H1 (cell line): ENCODE measurements around the gene BRPF3. TPM values are rescaled to one million over a fixed set of nuclear protein-coding genes. Genes with fewer than 3 reads are reported as not detected.

Experiments used
- CTCF ChIA-PET: fragments of 300-600 bp; sonication (Branson Sonifier 250); formaldehyde crosslinking; loops from one replicate; lab custom pipeline; 2021; ENCODE audit not compliant: partially characterized antibody; lab: Charles Lee
- POLR2A ChIA-PET: fragments of 300-600 bp; sonication (Branson Sonifier 250); formaldehyde crosslinking; loops from one replicate; lab custom pipeline; 2021; ENCODE audit warnings: inconsistent platforms; ENCODE audit not compliant: partially characterized antibody; lab: Charles Lee
- DNase-seq, 2 experiments: peaks; one replicate each; pipeline versions ENCODE4 v3.0.0 to v3.0.0-alpha.2; 2010 to 2022; ENCODE audit warnings: low spot score in 2 of 2, low read depth in 1 of 2, mixed read lengths in 1 of 2
- FAIRE-seq: peaks from 2 replicates; lab custom pipeline; 2011; peaks lifted over from hg19 to GRCh38; lab: Jason Lieb, UNC
- H2AFZ ChIP-seq: 2 replicates; pipeline ENCODE4 v1.8.1; 2012; ENCODE audit warnings: low read length, inconsistent platforms
- H2AK5ac ChIP-seq: 2 replicates; pipeline ENCODE4 v1.6.1; 2013; ENCODE audit warnings: low read depth, low read length
- H2BK120ac ChIP-seq: replicated peaks from 2 replicates; pipeline ENCODE3; 2013; ENCODE audit warnings: low read depth, low read length, inconsistent platforms
- H2BK12ac ChIP-seq: 2 replicates; pipeline ENCODE4 v1.6.1; 2013; ENCODE audit warnings: low read depth, low read length
- H2BK15ac ChIP-seq: 2 replicates; pipeline ENCODE4 v1.6.1; 2013; ENCODE audit warnings: low read length
- H2BK20ac ChIP-seq: 2 replicates; pipeline ENCODE4 v1.6.1; 2013; ENCODE audit warnings: low read length
- H2BK5ac ChIP-seq: 2 replicates; pipeline ENCODE4 v1.6.1; 2013; ENCODE audit warnings: low read depth, low read length
- H3K14ac ChIP-seq: 2 replicates; pipeline ENCODE4 v1.6.1; 2013; ENCODE audit warnings: inconsistent platforms; ENCODE audit not compliant: insufficient read length
- H3K18ac ChIP-seq: 2 replicates; pipeline ENCODE4 v1.6.1; 2013; ENCODE audit warnings: low read length; ENCODE audit errors: extremely low read depth
- H3K23ac ChIP-seq: 2 replicates; pipeline ENCODE4 v1.6.1; 2013; ENCODE audit warnings: inconsistent platforms; ENCODE audit not compliant: insufficient read length
- H3K23me2 ChIP-seq: 2 replicates; pipeline ENCODE4 v1.6.1; 2013; ENCODE audit warnings: low read depth, low read length
- H3K27ac ChIP-seq: 2 replicates; pipeline ENCODE4 v1.6.1; 2011; ENCODE audit warnings: low read depth, low read length, inconsistent platforms
- H3K27me3 ChIP-seq, 4 experiments: replicated peaks in 1 of 4; 1 replicate in 1 of 4; 2 replicates in 3 of 4; pipeline versions ENCODE4 v1.6.1 to v1.8.1; 2011 to 2013; ENCODE audit warnings: low read length in 3 of 4, mild to moderate bottlenecking in 3 of 4, inconsistent platforms in 2 of 4, mixed read lengths in 2 of 4, moderate library complexity in 1 of 4; ENCODE audit not compliant: control insufficient read depth in 3 of 4, insufficient read depth in 3 of 4; ENCODE audit errors: extremely low read depth in 1 of 4
- H3K36me3 ChIP-seq, 4 experiments: 2 replicates each; pipeline versions ENCODE4 v1.6.1 to v1.8.1; 2011 to 2013; ENCODE audit warnings: mild to moderate bottlenecking in 4 of 4, low read length in 3 of 4, moderate library complexity in 2 of 4, control low read depth in 1 of 4, inconsistent platforms in 1 of 4; ENCODE audit not compliant: insufficient read depth in 4 of 4, control insufficient read depth in 2 of 4
- H3K4ac ChIP-seq: replicated peaks from 2 replicates; pipeline ENCODE3; 2013; ENCODE audit warnings: low read length, low read depth, mixed read lengths, inconsistent platforms; ENCODE audit not compliant: insufficient read length
- H3K4me1 ChIP-seq, 4 experiments: replicated peaks in 1 of 4; 1 replicate in 1 of 4; 2 replicates in 3 of 4; pipeline versions ENCODE4 v1.6.1 to v1.8.1; 2011 to 2013; ENCODE audit warnings: low read length in 3 of 4, inconsistent platforms in 2 of 4, mixed read lengths in 1 of 4; ENCODE audit not compliant: insufficient read depth in 4 of 4, control insufficient read depth in 3 of 4
- H3K4me2 ChIP-seq, 2 experiments: 2 replicates each; pipeline versions ENCODE4 v1.6.1 to v1.8.1; 2011 to 2013; ENCODE audit warnings: low read depth in 2 of 2, low read length in 2 of 2, control low read depth in 1 of 2, inconsistent platforms in 1 of 2, mild to moderate bottlenecking in 1 of 2; ENCODE audit not compliant: insufficient read depth in 1 of 2
- H3K4me3 ChIP-seq, 4 experiments: fragments of 200-600, 300-600 bp in 1 of 4; sonication (generic), shearing (Covaris generic), sonication (Bioruptor Twin) in 1 of 4; 2 replicates each; pipeline versions ENCODE4 v1.5.1 to v1.8.1; 2011 to 2016; ENCODE audit warnings: low read length in 4 of 4, low read depth in 3 of 4, control low read depth in 2 of 4, inconsistent platforms in 2 of 4, mild to moderate bottlenecking in 2 of 4, mixed read lengths in 1 of 4, moderate library complexity in 1 of 4; ENCODE audit not compliant: insufficient read depth in 2 of 4; ENCODE audit errors: extremely low read depth in 1 of 4
- H3K56ac ChIP-seq: replicated peaks from 2 replicates; pipeline ENCODE3; 2013; ENCODE audit warnings: low read depth, mild to moderate bottlenecking, mixed read lengths, low read length, inconsistent platforms; ENCODE audit not compliant: insufficient read length
- H3K79me1 ChIP-seq: 2 replicates; pipeline ENCODE4 v1.6.1; 2013; ENCODE audit warnings: low read depth, low read length, control low read depth
- H3K79me2 ChIP-seq, 2 experiments: 2 replicates each; pipeline versions ENCODE4 v1.6.1 to v1.8.1; 2012 to 2013; ENCODE audit warnings: low read length in 2 of 2, mild to moderate bottlenecking in 2 of 2, inconsistent platforms in 1 of 2; ENCODE audit not compliant: insufficient read depth in 2 of 2, control insufficient read depth in 1 of 2
- H3K9ac ChIP-seq, 4 experiments: replicated peaks in 1 of 4; 1 replicate in 1 of 4; 2 replicates in 3 of 4; pipeline versions ENCODE4 v1.6.1 to v1.8.1; 2011 to 2013; ENCODE audit warnings: low read depth in 3 of 4, low read length in 3 of 4, control low read depth in 2 of 4, mild to moderate bottlenecking in 2 of 4, moderate library complexity in 2 of 4, inconsistent platforms in 1 of 4; ENCODE audit errors: extremely low read depth in 1 of 4
- H3K9me3 ChIP-seq, 2 experiments: 2 replicates each; pipeline versions ENCODE4 v1.6.1 to v1.8.1; 2012 to 2013; ENCODE audit warnings: mild to moderate bottlenecking in 2 of 2, moderate library complexity in 2 of 2, control low read depth in 1 of 2, inconsistent platforms in 1 of 2, low read depth in 1 of 2, low read length in 1 of 2, mixed read lengths in 1 of 2; ENCODE audit not compliant: insufficient read depth in 2 of 2
- H4K20me1 ChIP-seq, 2 experiments: replicated peaks in 1 of 2; 2 replicates each; pipeline versions ENCODE3 to v1.8.1; 2011 to 2013; ENCODE audit warnings: inconsistent platforms in 2 of 2, low read length in 2 of 2, mild to moderate bottlenecking in 1 of 2; ENCODE audit not compliant: insufficient read depth in 2 of 2, control insufficient read depth in 1 of 2
- H4K5ac ChIP-seq: 2 replicates; pipeline ENCODE4 v1.6.1; 2013; ENCODE audit warnings: low read length, low read depth, mixed read lengths, inconsistent platforms; ENCODE audit not compliant: insufficient read length
- H4K8ac ChIP-seq: 2 replicates; pipeline ENCODE4 v1.8.0; 2013; ENCODE audit warnings: mild to moderate bottlenecking, moderate library complexity, low read length, inconsistent platforms; ENCODE audit not compliant: insufficient read depth; ENCODE audit errors: extremely low read depth
- H4K91ac ChIP-seq: replicated peaks from 2 replicates; pipeline ENCODE3; 2013; ENCODE audit warnings: low read length, mixed read lengths, inconsistent platforms; ENCODE audit not compliant: insufficient read length
- MAFK ChIP-seq: IDR thresholded peaks from 2 replicates; pipeline ENCODE4 v1.6.1; 2012; ENCODE audit warnings: low read depth, mild to moderate bottlenecking, improper control_type of control experiment, low read length
- MAX ChIP-seq: IDR thresholded peaks from 2 replicates; pipeline ENCODE4 v1.6.1; 2012; ENCODE audit warnings: inconsistent platforms
- SP1 ChIP-seq: IDR thresholded peaks from 2 replicates; pipeline ENCODE4 v1.6.1; 2011; ENCODE audit warnings: low read depth, low read length
- YY1 ChIP-seq: IDR thresholded peaks from 2 replicates; pipeline ENCODE4 v1.6.1; 2011; ENCODE audit warnings: low read depth, mild to moderate bottlenecking, low read length
- WGBS, 2 experiments: shearing (Covaris generic) in 1 of 2; methylation state at CpG; one replicate each; pipeline versions ENCODE4 v1.1.6 to v1.1.7; 2013 to 2015; ENCODE audit warnings: low lambda C conversion rate in 2 of 2, mixed read lengths in 2 of 2, inconsistent platforms in 1 of 2, low coverage in 1 of 2, missing lambda C conversion rate in 1 of 2; ENCODE audit not compliant: insufficient replicate concordance in 2 of 2, insufficient coverage in 1 of 2, insufficient read length in 1 of 2; ENCODE audit errors: extremely low coverage in 1 of 2, missing lambda C conversion rate in 1 of 2; 5-methylcytosine and 5-hydroxymethylcytosine counted together
- polyA plus RNA-seq, 7 experiments: library from polyadenylated mRNA; depleted of rRNA in 3 of 7; stranded (reverse) in 5 of 7; unstranded in 2 of 7; fragments of >200 nt in 5 of 7; fragments of 200-250 nt in 2 of 7; gene quantifications; 1 replicate in 5 of 7; 2 replicates in 1 of 7; 4 replicates in 1 of 7; pipeline versions ENCODE4 v1.2.1 to v1.2.3, GENCODE V29; 2011 to 2013; ENCODE audit warnings: missing spikeins in 2 of 7, mixed read lengths in 2 of 7
- total RNA-seq: library from RNA; stranded (reverse); fragmentation: NEBNext Ultra II Directional; extraction: Animal tissue kit (Norgen Biotek cat#: 25700); gene quantifications from 2 replicates; pipeline ENCODE4 v1.2.1, GENCODE V29; 2021

Gene BRPF3
- total and polyA plus RNA-seq, 2 of the 8 experiments (the other 6 are each of a cell fraction or from before 2014, with no cell fraction given), result 26.0 to 37.5 TPM

GRCh38 chr6:36150283-36150682 is 46.3 kb upstream of the BRPF3 start:
- FAIRE-seq, result no peak
- Histone ChIP-seq H4K5ac (no peak overlapping the region), H3K9me3 (no peaks in the 10 kb centered on the region; a peak in 1 of 4 replicates), H2BK15ac (no peak overlapping the region), H3K9ac (no peak overlapping the region), H3K79me2 (no peaks in the 10 kb centered on the region), H2AK5ac (no peak overlapping the region), H3K23me2 (no peaks in the 10 kb centered on the region), H3K36me3 (no peaks in the 10 kb centered on the region), H3K4me3 (no peak overlapping the region), H3K27me3 (no peaks in the 10 kb centered on the region), H3K27ac (no peak overlapping the region), H3K4ac (no peak overlapping the region), H2BK20ac (no peak overlapping the region), H2BK5ac (no peak overlapping the region), H4K8ac (no peak overlapping the region), H3K14ac (no peak overlapping the region), H2BK120ac (no peak overlapping the region), H3K79me1 (no peaks in the 10 kb centered on the region), H3K56ac (no peak overlapping the region), H3K4me2 (no peak overlapping the region), H2AFZ (no peak overlapping the region), H2BK12ac (no peak overlapping the region), H3K4me1 (no peaks in the 10 kb centered on the region), H3K23ac (no peak overlapping the region), H4K20me1 (no peaks in the 10 kb centered on the region), H3K18ac (no peak overlapping the region), H4K91ac (no peak overlapping the region)
- POLR2A ChIA-PET, result interaction anchor here (1.4 kb wide), 1 partner anchor 11 kb away, joined by 4 read pairs; no protein-coding TSS in a partner anchor
- no peak for TF ChIP-seq MAFK
- TF ChIP-seq SP1, result no peak
- no peak for TF ChIP-seq YY1
- no peak for TF ChIP-seq MAX
- CTCF ChIA-PET, result interaction anchor here (1.0 to 2.7 kb wide), 2 partner anchors 11 to 12 kb away, joined by 3 to 12 read pairs; no protein-coding TSS in a partner anchor
- 86% methylated on average over 3 of the region's 3 CpGs; no CpG with 5 or more reads in 1 of the 2 experiments for WGBS, 2 experiments
- no peak for DNase-seq
